Hematopoietic multipotent progenitor cell treated with erythropoietin and hydrocortisone succinate and interleukin-3 and kit ligand, for 17 days (in vitro differentiated cells): ENCODE data around the gene ANO10.
A peak's percentile ranks its signal among the peaks of the same experiment; 100 is the strongest.

ENCODE experiments used
- DNase-seq: peaks from one replicate; pipeline ENCODE4 v3.0.0-alpha.2; 2015; ENCODE audit warnings: low spot score

Gene ANO10

GRCh38 chr3:43415088-43415487 is 206.7 kb downstream of the ANO10 start:
- DNase-seq, result no peak

- DNase-seq, result no peak
Observed at GRCh38 chr3:43413676-43414368, 208.0 kb downstream of the ANO10 start.

GRCh38 chr3:43411429-43411828 is 210.4 kb downstream of the ANO10 start:
- DNase-seq, result no peak

DNA sequence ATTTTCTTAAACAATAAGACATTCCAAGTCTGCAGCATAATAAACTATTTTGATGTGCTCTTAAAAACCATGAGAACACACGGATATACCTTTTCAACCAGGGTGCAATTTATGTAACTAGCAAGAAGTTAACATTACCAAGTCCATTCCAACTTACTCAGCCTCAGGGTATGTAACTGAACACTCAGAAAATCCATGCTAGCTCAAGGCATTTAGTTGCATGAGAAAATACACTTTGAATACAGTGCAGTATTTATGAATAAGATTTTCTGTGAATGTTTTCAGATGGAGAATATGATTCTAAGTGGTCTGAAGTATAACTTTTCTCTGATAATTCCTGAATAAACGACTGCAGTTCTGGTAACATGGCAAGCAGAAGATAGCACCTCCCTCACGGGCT is 211.2 kb downstream of the ANO10 start:
- DNase-seq, result no peak

DNA sequence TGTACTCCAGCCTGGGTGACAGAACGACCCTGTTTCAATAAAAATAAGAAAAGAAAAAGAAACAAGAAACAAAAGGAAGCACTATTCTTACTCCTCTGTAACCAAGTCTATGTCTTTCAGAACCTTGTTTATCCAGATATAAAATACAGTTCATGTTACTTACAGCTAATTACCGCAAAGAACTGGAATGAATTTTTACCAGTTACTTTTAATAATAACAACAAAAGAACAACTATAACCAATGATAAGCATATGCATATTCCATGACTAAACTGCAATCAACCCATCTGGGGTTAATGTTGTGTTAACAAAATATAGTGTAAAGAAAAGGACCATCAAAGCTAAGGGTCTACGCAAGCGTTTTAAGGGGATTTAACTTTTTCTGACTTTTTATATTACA is 212.3 kb downstream of the ANO10 start:
- DNase-seq, result no peak

- no peak for DNase-seq
Observed at GRCh38 chr3:43406643-43407023, 215.2 kb downstream of the ANO10 start.

- no peak for DNase-seq
Observed at GRCh38 chr3:43405888-43406642, 215.7 kb downstream of the ANO10 start.

DNA sequence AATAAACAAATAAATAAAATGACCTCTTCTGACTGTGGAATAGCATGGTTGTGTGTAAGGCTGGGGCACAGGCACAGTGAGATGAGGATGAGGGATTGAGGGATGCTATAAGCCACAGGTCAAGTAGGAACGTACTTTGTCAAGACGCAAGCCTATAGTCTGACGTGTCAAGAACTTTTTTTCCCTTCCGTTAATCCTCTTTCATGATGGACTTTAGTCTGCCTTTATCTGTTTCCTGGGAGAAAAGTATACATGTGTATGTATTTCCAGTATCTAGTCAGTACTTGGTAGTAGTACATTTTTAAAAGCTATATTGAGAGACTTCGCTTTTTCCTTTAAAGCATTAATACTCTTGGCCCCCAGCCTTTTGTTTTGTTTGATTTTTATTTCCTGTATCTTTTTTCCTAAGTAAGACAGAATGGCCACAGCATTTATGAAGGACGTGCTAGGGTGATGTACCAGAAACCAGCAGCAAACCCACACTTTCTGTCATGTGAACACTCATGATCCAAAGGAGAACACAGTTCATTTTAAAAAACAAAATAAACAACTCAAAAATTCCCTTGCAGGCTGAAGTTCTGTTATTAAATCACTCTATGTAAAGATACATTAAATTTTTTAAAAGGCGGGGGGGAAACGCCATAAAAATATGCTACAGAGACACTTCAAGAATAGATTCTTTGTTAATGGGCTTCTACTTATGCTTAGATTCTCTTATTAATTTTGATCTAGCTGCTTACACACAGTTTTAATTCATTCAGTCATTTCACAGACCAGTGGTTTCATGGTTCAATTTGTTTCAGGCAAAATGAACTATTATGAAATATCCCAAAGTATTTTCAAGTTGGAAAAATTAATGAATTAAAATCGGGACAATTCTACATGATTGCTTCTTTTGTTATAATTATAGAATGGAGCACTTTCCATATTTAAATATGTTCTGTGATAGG is 220.8 kb downstream of the ANO10 start:
- DNase-seq, result no peak

- no peak for DNase-seq
Observed at GRCh38 chr3:43400167-43400566, 221.6 kb downstream of the ANO10 start.

DNA sequence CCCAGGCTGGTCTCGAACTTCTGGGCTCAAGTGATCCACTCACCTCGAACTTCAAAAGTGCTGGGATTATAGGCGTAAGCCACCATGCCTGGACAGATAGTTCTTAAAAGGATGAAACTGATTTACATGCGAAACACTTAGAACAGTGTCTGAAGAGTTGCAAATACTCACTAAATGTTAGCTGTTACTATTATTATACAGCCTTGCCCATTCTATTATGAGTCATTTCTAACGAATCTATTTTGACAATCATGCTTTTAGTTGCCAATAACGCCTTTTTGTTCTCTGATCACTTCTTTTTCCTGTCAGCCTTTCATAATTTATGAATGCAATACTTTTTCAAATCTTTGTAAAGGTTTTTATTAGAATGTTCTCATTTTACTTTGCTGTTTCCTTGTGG is 222.8 kb downstream of the ANO10 start:
- no peak for DNase-seq

- DNase-seq, result no peak
Observed at GRCh38 chr3:43394041-43394554, 227.7 kb downstream of the ANO10 start.

GRCh38 chr3:43391621-43392020 is 230.2 kb downstream of the ANO10 start:
- no peak for DNase-seq

- no peak for DNase-seq
Observed at GRCh38 chr3:43390255-43390588, 231.6 kb downstream of the ANO10 start.

DNA sequence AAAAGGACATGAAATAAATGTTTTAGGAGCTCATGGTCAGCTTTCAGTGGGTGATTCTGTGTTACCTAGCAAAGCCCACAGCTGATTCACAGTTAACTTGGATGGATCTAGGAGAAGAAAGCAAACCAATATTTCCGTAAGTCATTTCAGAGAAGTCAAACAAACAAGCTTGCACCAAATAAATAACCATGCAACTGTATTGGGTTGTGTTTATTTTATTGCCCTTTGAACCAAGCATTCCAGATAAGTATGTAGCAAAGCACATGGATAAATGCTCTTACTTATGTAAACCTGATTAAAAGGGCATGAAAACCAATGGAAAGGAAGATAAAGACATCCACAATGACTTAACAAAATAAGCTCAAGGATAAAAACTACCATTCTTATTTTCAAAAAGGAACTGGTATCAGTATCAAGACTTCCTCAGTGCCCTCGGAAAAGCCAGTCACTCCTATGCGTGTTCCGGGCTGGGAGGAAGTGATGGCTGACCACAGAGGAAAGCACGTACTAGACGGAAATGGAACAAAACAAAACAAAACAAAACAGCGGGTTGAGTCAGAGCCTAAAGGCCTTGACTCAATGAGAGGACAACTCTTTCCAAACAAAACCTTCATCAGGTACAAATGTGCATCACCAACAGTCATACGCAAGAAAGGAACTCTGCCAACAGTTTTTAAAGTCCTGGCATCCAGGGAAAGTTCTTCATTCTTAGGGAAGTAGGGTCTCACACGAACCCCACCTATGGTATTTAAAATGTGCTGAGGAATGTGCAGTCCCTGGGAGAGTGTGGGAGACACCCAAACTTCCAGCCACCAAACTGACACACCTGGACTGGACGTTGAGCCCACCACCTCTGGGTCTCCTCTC is 232.2 kb downstream of the ANO10 start:
- no peak for DNase-seq

- no peak for DNase-seq
Observed at GRCh38 chr3:43388915-43389314, 232.9 kb downstream of the ANO10 start.

GRCh38 chr3:43388175-43388574 is 233.6 kb downstream of the ANO10 start:
- no peak for DNase-seq

- DNase-seq, result no peak
Observed at GRCh38 chr3:43379343-43379742, 242.5 kb downstream of the ANO10 start.

GRCh38 chr3:43378066-43378935 is 243.5 kb downstream of the ANO10 start:
- DNase-seq, result peak; percentile 29

DNA sequence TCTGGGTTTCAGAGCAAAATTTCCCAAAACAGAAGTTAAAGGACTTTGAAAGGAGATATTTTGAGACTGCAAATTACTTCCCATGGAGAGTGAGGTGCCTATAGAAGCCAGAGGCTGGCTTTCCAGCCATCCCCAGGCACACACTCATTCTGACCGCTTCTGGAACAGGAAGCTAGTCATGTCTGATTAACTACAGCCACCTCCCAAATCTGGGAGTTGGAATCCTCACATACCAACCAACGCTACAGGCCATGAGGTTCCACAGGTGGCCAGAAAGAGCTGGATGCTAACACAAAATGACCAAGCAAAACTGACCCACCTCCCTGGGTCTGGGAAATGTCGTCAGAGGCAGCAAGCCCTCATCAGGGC is 248.3 kb downstream of the ANO10 start:
- DNase-seq, result no peak

DNA sequence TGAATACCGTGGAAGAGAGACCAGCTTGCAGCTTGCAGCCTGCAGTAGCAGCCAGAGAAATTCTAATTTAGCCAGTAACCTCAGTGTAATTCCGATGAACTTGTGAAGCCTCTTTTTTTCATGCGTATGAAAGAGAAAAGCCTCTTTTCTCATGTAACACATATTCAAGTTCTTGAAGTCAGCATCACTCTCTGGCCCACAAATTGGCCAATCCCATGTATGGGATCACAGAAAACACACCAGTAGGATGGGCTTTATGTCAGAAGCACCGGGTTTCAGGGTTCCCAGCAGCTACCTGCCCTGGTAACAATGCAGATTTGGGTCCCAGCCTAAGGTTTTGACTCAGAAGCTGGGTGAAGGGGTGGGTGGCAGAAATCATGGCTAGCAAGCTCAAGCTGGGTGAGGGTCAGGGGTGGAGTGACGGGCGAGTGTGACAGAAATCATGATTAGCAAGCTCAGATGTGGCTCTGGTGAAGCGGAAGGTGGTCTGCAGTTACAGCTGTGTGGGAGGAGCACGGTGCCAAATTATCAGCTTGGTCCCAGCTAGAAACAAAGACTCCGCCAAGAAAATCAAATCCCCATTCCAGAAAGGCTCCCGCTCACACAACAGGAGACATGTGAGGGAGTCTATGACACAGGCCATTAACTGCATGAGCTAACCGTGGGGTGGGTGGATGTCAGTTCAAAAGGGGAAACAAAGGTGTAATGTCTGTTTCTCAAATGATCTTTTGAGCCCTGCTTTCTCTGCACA is 248.8 kb downstream of the ANO10 start:
- DNase-seq, result no peak
